ENCODE results near the gene COX6B1.
"Not testable (repeated sequence)": the region's sequence is repeated elsewhere in the genome, so short reads cannot be mapped to it uniquely, and the experiment has no call there.

Gene COX6B1

GRCh38 chr19:35665604-35666003 lies 17.5 kb downstream of the COX6B1 start:
- DNase-seq (ENCODE audit: low spot score) = no peak

GRCh38 chr19:35666251-35666913 lies 18.3 kb downstream of the COX6B1 start, which contains the start of gene UPK1A:
Gene UPK1A (plus strand): TSS chr19:35666517. CDS start chr19:35666813, 296 bp downstream.
- no peak for DNase-seq (ENCODE audit: low spot score)

GRCh38 chr19:35669566-35669965 lies 21.4 kb downstream of the COX6B1 start:
- DNase-seq (ENCODE audit: low spot score) = no peak

- DNase-seq (ENCODE audit: low spot score) = no peak
These were observed 21.9 kb downstream of the COX6B1 start for GRCh38 chr19:35669974-35670373.

- no peak for DNase-seq (ENCODE audit: low spot score)
These were observed 22.6 kb downstream of the COX6B1 start for GRCh38 chr19:35670686-35671085.

- peak; percentile 34 for DNase-seq (ENCODE audit: low spot score)
These were observed 23.7 kb downstream of the COX6B1 start for GRCh38 chr19:35671818-35672217.

GRCh38 chr19:35673121-35673804 lies 25.1 kb downstream of the COX6B1 start:
- peak; percentile 66 for DNase-seq (ENCODE audit: low spot score)

- DNase-seq (ENCODE audit: low spot score) = no peak
These were observed 27.5 kb downstream of the COX6B1 start for GRCh38 chr19:35675589-35676140.

- DNase-seq (ENCODE audit: low spot score) = no peak
These were observed 41.7 kb downstream of the COX6B1 start for GRCh38 chr19:35689836-35690235.

- not testable (repeated sequence) for DNase-seq (ENCODE audit: low spot score)
These were observed 43.0 kb downstream of the COX6B1 start for GRCh38 chr19:35691106-35691505.

GRCh38 chr19:35692010-35692409 lies 43.9 kb downstream of the COX6B1 start:
- DNase-seq (ENCODE audit: low spot score) = no peak

- DNase-seq (ENCODE audit: low spot score) = no peak
These were observed 45.3 kb downstream of the COX6B1 start for GRCh38 chr19:35693422-35693821.

GRCh38 chr19:35693835-35694599 lies 45.9 kb downstream of the COX6B1 start:
- peak; percentile 92 for DNase-seq (ENCODE audit: low spot score)

GRCh38 chr19:35695895-35696422 lies 47.8 kb downstream of the COX6B1 start:
- no peak for DNase-seq (ENCODE audit: low spot score)

GRCh38 chr19:35696835-35697234 lies 48.7 kb downstream of the COX6B1 start:
- DNase-seq (ENCODE audit: low spot score) = peak; percentile 89

- peak; percentile 100 for DNase-seq (ENCODE audit: low spot score)
These were observed 54.3 kb downstream of the COX6B1 start for GRCh38 chr19:35702223-35703012.

- DNase-seq (ENCODE audit: low spot score) = no peak
These were observed 55.2 kb downstream of the COX6B1 start for GRCh38 chr19:35703343-35703742.

- DNase-seq (ENCODE audit: low spot score) = no peak
These were observed 56.1 kb downstream of the COX6B1 start, which contains the start of gene ZBTB32 for GRCh38 chr19:35704218-35704617. Gene ZBTB32 (plus strand): TSS chr19:35704558. CDS start chr19:35714627, 10,069 bp downstream.
